Stimulated activated CD8-positive, alpha-beta memory T cell treated with anti-CD3 and anti-CD28 coated beads, Interleukin-15, amount 100 ng/mL, for 1 hour (primary cell): Measurements from ENCODE around the gene IL27RA.

ENCODE experiments used
- DNase-seq: peaks from one replicate; pipeline ENCODE4 v3.0.0-alpha.2; 2020; ENCODE audit warnings: low read depth

Gene IL27RA

GRCh38 chr19:14031719-14032480 is at the start of gene IL27RA:
TSS of gene IL27RA (plus strand) at chr19:14031762. CDS start at chr19:14031873, 111 bp downstream.
- DNase-seq = peak; percentile 59

GRCh38 chr19:13981988-13982501 is 49.5 kb upstream of the IL27RA start:
- no peak for DNase-seq

- no peak for DNase-seq
Measured at GRCh38 chr19:13982773-13983172, 48.8 kb upstream of the IL27RA start.

- no peak for DNase-seq
Measured at GRCh38 chr19:13983213-13983889, 48.2 kb upstream of the IL27RA start.

GRCh38 chr19:13984186-13984585 is 47.4 kb upstream of the IL27RA start:
- no peak for DNase-seq

GRCh38 chr19:13984875-13985741 is 46.5 kb upstream of the IL27RA start:
- DNase-seq = no peak

GRCh38 chr19:13985771-13986347 is 45.7 kb upstream of the IL27RA start:
- DNase-seq = no peak

GRCh38 chr19:13986348-13986904 is 45.1 kb upstream of the IL27RA start:
- peak; percentile 96 for DNase-seq

- DNase-seq = no peak
Measured at GRCh38 chr19:13987101-13987890, 44.3 kb upstream of the IL27RA start.

- no peak for DNase-seq
Measured at GRCh38 chr19:13989487-13989886, 42.1 kb upstream of the IL27RA start.

- no peak for DNase-seq
Measured at GRCh38 chr19:13990085-13990484, 41.5 kb upstream of the IL27RA start.

- DNase-seq = no peak
Measured at GRCh38 chr19:13992025-13992424, 39.5 kb upstream of the IL27RA start.

GRCh38 chr19:13993590-13994300 is 37.8 kb upstream of the IL27RA start:
- DNase-seq = no peak

- DNase-seq = no peak
Measured at GRCh38 chr19:13995017-13995728, 36.4 kb upstream of the IL27RA start.

GRCh38 chr19:13995878-13996765 is 35.4 kb upstream of the IL27RA start:
- DNase-seq = no peak

GRCh38 chr19:13996928-13997630 is 34.5 kb upstream of the IL27RA start:
- DNase-seq = no peak

GRCh38 chr19:13997631-13997962 is 34.0 kb upstream of the IL27RA start:
- DNase-seq = no peak

- DNase-seq = no peak
Measured at GRCh38 chr19:13998426-13998825, 33.1 kb upstream of the IL27RA start.
